Mesendoderm (in vitro differentiated cells): ENCODE results near the gene ATMIN.

Experiments used
- DNase-seq: peaks from one replicate; pipeline ENCODE4 v3.0.0; 2013
- H2AK5ac ChIP-seq: 2 replicates; pipeline ENCODE4 v1.6.1; 2013; ENCODE audit warnings: low read length, inconsistent platforms
- H2BK120ac ChIP-seq: 2 replicates; pipeline ENCODE4 v1.6.1; 2013; ENCODE audit warnings: low read depth, mild to moderate bottlenecking, low read length, moderate library complexity, mixed read lengths
- H2BK15ac ChIP-seq: replicated peaks from 2 replicates; pipeline ENCODE4 v1.6.1; 2013; ENCODE audit warnings: low read depth, mild to moderate bottlenecking, moderate library complexity
- H2BK5ac ChIP-seq: 2 replicates; pipeline ENCODE4 v1.6.1; 2013; ENCODE audit warnings: low read length, inconsistent platforms
- H3K18ac ChIP-seq: 2 replicates; pipeline ENCODE4 v1.6.1; 2013; ENCODE audit warnings: mild to moderate bottlenecking, low read length, mixed read lengths
- H3K23ac ChIP-seq: one replicate; pipeline ENCODE4 v1.6.1; 2013; ENCODE audit warnings: low read length
- H3K27ac ChIP-seq: 2 replicates; pipeline ENCODE4 v1.5.1; 2013; ENCODE audit warnings: low read depth, mild to moderate bottlenecking, inconsistent platforms, low read length, moderate library complexity
- H3K27me3 ChIP-seq: 2 replicates; pipeline ENCODE4 v1.6.1; 2013; ENCODE audit warnings: low read length, control low read depth, mild to moderate bottlenecking, inconsistent platforms; ENCODE audit not compliant: insufficient read depth, poor library complexity
- H3K36me3 ChIP-seq: 2 replicates; pipeline ENCODE4 v1.6.1; 2013; ENCODE audit warnings: low read length, inconsistent platforms; ENCODE audit not compliant: control insufficient read depth, insufficient read depth
- H3K4ac ChIP-seq: one replicate; pipeline ENCODE4 v1.6.1; 2013; ENCODE audit warnings: low read depth, mild to moderate bottlenecking, low read length, moderate library complexity
- H3K4me1 ChIP-seq: 2 replicates; pipeline ENCODE4 v1.6.1; 2013; ENCODE audit warnings: low read depth, low read length, inconsistent platforms; ENCODE audit not compliant: control insufficient read depth
- H3K4me2 ChIP-seq: 2 replicates; pipeline ENCODE4 v1.6.1; 2013; ENCODE audit warnings: low read length
- H3K4me3 ChIP-seq: 2 replicates; pipeline ENCODE4 v1.5.1; 2013; ENCODE audit warnings: mild to moderate bottlenecking, low read length
- H3K56ac ChIP-seq: one replicate; pipeline ENCODE4 v1.6.1; 2013; ENCODE audit warnings: low read length
- H3K79me1 ChIP-seq: 2 replicates; pipeline ENCODE4 v1.6.1; 2013; ENCODE audit warnings: low read length, inconsistent platforms
- H3K79me2 ChIP-seq: 2 replicates; pipeline ENCODE4 v1.6.1; 2013; ENCODE audit warnings: mild to moderate bottlenecking, low read length; ENCODE audit not compliant: control insufficient read depth, insufficient read depth
- H3K9ac ChIP-seq: 2 replicates; pipeline ENCODE4 v1.6.1; 2013; ENCODE audit warnings: low read length, inconsistent platforms
- H4K5ac ChIP-seq: one replicate; pipeline ENCODE4 v1.6.1; 2013; ENCODE audit warnings: low read length
- H4K8ac ChIP-seq: one replicate; pipeline ENCODE4 v1.6.1; 2013; ENCODE audit warnings: low read depth, mild to moderate bottlenecking, control low read depth, low read length, moderate library complexity
- WGBS: extraction: QIAGEN DNeasy Blood & Tissue Kit; methylation state at CpG from one replicate; pipeline ENCODE4 v1.1.7; 2013; ENCODE audit warnings: low lambda C conversion rate, missing lambda C conversion rate; ENCODE audit not compliant: insufficient coverage; ENCODE audit errors: extremely low coverage; 5-methylcytosine and 5-hydroxymethylcytosine counted together

Gene ATMIN

GRCh38 chr16:81003064-81003463 is 32.6 kb upstream of the ATMIN start:
- H3K79me2 ChIP-seq = peaks cover 71% of the 10 kb centered on the region
- no peak overlapping the region for H4K5ac ChIP-seq
- H3K4me3 ChIP-seq = no peak overlapping the region
- no peak overlapping the region for H3K56ac ChIP-seq
- no peak overlapping the region for H3K9ac ChIP-seq
- peaks cover 13% of the 10 kb centered on the region for H3K79me1 ChIP-seq
- 100% methylated on average over 3 of the region's 4 CpGs for WGBS
- DNase-seq = no peak
- H2AK5ac ChIP-seq = no peak overlapping the region
- no peak overlapping the region for H3K18ac ChIP-seq
- no peak overlapping the region for H2BK15ac ChIP-seq
- H3K27me3 ChIP-seq = no peaks in the 10 kb centered on the region
- H3K4me1 ChIP-seq = no peaks in the 10 kb centered on the region
- no peak overlapping the region for H2BK120ac ChIP-seq
- no peak overlapping the region for H4K8ac ChIP-seq
- no peak overlapping the region for H2BK5ac ChIP-seq
- no peak overlapping the region for H3K4me2 ChIP-seq
- no peak overlapping the region for H3K27ac ChIP-seq
- no peaks in the 10 kb centered on the region for H3K36me3 ChIP-seq
- H3K4ac ChIP-seq = no peak overlapping the region
- H3K23ac ChIP-seq = no peak overlapping the region

GRCh38 chr16:81003610-81004460 is 31.8 kb upstream of the ATMIN start:
- Histone ChIP-seq H3K9ac (no peak overlapping the region), H3K4ac (no peak overlapping the region), H2AK5ac (no peak overlapping the region), H3K27me3 (no peaks in the 10 kb centered on the region), H2BK120ac (no peak overlapping the region), H3K23ac (no peak overlapping the region), H3K36me3 (no peaks in the 10 kb centered on the region), H3K56ac (no peak overlapping the region), H3K4me2 (no peak overlapping the region), H3K79me1 (peaks cover 16% of the 10 kb centered on the region), H4K8ac (no peak overlapping the region), H3K79me2 (peaks cover 73% of the 10 kb centered on the region), H2BK15ac (no peak overlapping the region), H4K5ac (no peak overlapping the region), H3K18ac (no peak overlapping the region), H2BK5ac (no peak overlapping the region), H3K27ac (no peak overlapping the region), H3K4me3 (no peak overlapping the region), H3K4me1 (no peaks in the 10 kb centered on the region)
- DNase-seq = no peak
- no CpG with 5 or more reads among the region's 11 CpGs for WGBS

GRCh38 chr16:81004646-81005353 is 30.8 kb upstream of the ATMIN start:
- Histone ChIP-seq H2AK5ac (no peak overlapping the region), H2BK5ac (no peak overlapping the region), H3K79me2 (peaks cover 71% of the 10 kb centered on the region), H3K18ac (no peak overlapping the region), H3K79me1 (peaks cover 15% of the 10 kb centered on the region), H2BK15ac (no peak overlapping the region), H3K56ac (no peak overlapping the region), H3K4me2 (no peak overlapping the region), H3K4ac (no peak overlapping the region), H4K8ac (no peak overlapping the region), H4K5ac (no peak overlapping the region), H3K27ac (no peak overlapping the region), H3K36me3 (no peaks in the 10 kb centered on the region), H3K27me3 (no peaks in the 10 kb centered on the region), H3K4me3 (no peak overlapping the region), H2BK120ac (no peak overlapping the region), H3K4me1 (no peaks in the 10 kb centered on the region), H3K9ac (no peak overlapping the region), H3K23ac (no peak overlapping the region)
- peak; percentile 58 for DNase-seq
- no CpG with 5 or more reads among the region's 14 CpGs for WGBS

GRCh38 chr16:81005610-81006161 is 30.0 kb upstream of the ATMIN start:
- peaks cover 15% of the 10 kb centered on the region for H3K79me1 ChIP-seq
- H3K27ac ChIP-seq = no peak overlapping the region
- peak overlapping the region; percentile 94 for H3K9ac ChIP-seq
- no peaks in the 10 kb centered on the region for H3K4me1 ChIP-seq
- no peak overlapping the region for H3K23ac ChIP-seq
- H4K5ac ChIP-seq = no peak overlapping the region
- H2BK15ac ChIP-seq = no peak overlapping the region
- no peak overlapping the region for H2BK5ac ChIP-seq
- H3K27me3 ChIP-seq = no peaks in the 10 kb centered on the region
- DNase-seq = peak; percentile 33
- H2AK5ac ChIP-seq = no peak overlapping the region
- no peak overlapping the region for H2BK120ac ChIP-seq
- peaks cover 74% of the 10 kb centered on the region for H3K79me2 ChIP-seq
- peak overlapping the region; percentile 27 for H3K4me2 ChIP-seq
- no peaks in the 10 kb centered on the region for H3K36me3 ChIP-seq
- WGBS = no CpG with 5 or more reads among the region's 18 CpGs
- H3K4ac ChIP-seq = no peak overlapping the region
- peak overlapping the region; percentile 100 for H3K56ac ChIP-seq
- H3K4me3 ChIP-seq = peak overlapping the region; percentile 13
- no peak overlapping the region for H3K18ac ChIP-seq
- H4K8ac ChIP-seq = no peak overlapping the region

GRCh38 chr16:81006211-81006812 is 29.3 kb upstream of the ATMIN start:
- Histone ChIP-seq H3K4me1 (no peaks in the 10 kb centered on the region), H4K5ac (no peak overlapping the region), H3K23ac (peak overlapping the region; percentile 83), H2BK15ac (no peak overlapping the region), H3K18ac (peak overlapping the region; percentile 25), H3K9ac (peak overlapping the region; percentile 94), H3K36me3 (peaks cover 2% of the 10 kb centered on the region), H3K79me1 (peaks cover 18% of the 10 kb centered on the region), H3K4ac (peak overlapping the region; percentile 56), H3K4me3 (peak overlapping the region; percentile 81), H2BK120ac (no peak overlapping the region), H3K56ac (peak overlapping the region; percentile 100), H4K8ac (no peak overlapping the region), H2BK5ac (no peak overlapping the region), H2AK5ac (no peak overlapping the region), H3K79me2 (peaks cover 75% of the 10 kb centered on the region), H3K27me3 (no peaks in the 10 kb centered on the region), H3K27ac (peak overlapping the region; percentile 79), H3K4me2 (peak overlapping the region; percentile 49)
- WGBS = no CpG with 5 or more reads among the region's 50 CpGs
- DNase-seq = no peak
